Lower leg skin (tissue), 4 donors: ENCODE results near the gene PHLDA1. TPM values are rescaled to one million over a fixed set of nuclear protein-coding genes. Genes with fewer than 3 reads are reported as not detected.

Experiments
- DNase-seq, 2 donors: peaks; one replicate each; pipeline ENCODE4 v3.0.0-alpha.2; 2019; ENCODE audit warnings: low spot score in 2 of 2
- H3K4me3 ChIP-seq: fragments of 200-600 bp; sonication (generic); 2 replicates; pipeline ENCODE4 v1.5.1; 2017; ENCODE audit warnings: mild to moderate bottlenecking, low read depth; ENCODE audit not compliant: poor library complexity, severe bottlenecking
- CTCF ChIP-seq, 3 donors: fragments of 450-650 bp; IDR thresholded peaks; one replicate each; pipeline ENCODE4 v1.5.1; 2016; ENCODE audit warnings: antibody characterized with exemption in 3 of 3, mild to moderate bottlenecking in 3 of 3, moderate library complexity in 2 of 3
- POLR2A ChIP-seq, 2 donors: fragments of 450-650 bp; IDR thresholded peaks; one replicate each; pipeline ENCODE4 v1.6.1; 2016 to 2017; ENCODE audit warnings: antibody characterized with exemption in 2 of 2, mild to moderate bottlenecking in 1 of 2, moderate library complexity in 1 of 2
- WGBS, 2 donors: methylation state at CpG; one replicate each; pipeline ENCODE4 v1.1.5; 2018; 5-methylcytosine and 5-hydroxymethylcytosine counted together
- intact Hi-C: fragments of 100-400 bp; cut with DNase I; formaldehyde crosslinking; loops from one replicate; pipeline ENCODE4 v1.15.0; 2023; ENCODE audit warnings: low total_unique reads
- total RNA-seq, 4 donors: library from RNA; depleted of rRNA; stranded (reverse); fragments of >200 nt; gene quantifications; one replicate each; pipeline ENCODE4 v1.1.0, GENCODE V29; 2016

The PHLDA1 gene
- total RNA-seq, 4 donors from 2014 or later = 11.1 to 39.9 (median 19.6) TPM

- WGBS, 2 donors = 0% methylated on average over 6 to 16 of the region's 26 CpGs
- peak overlapping the region; percentile 84 for H3K4me3 ChIP-seq
- TF ChIP-seq POLR2A (IDR thresholded peaks at IDR 0.05) (no peak), CTCF (IDR thresholded peaks at IDR 0.05) (no peak)
- intact Hi-C loops = loop anchor here (10.0 kb wide), 1 partner anchor 476 kb away; no protein-coding TSS in a partner anchor
- no peak for DNase-seq
These were observed 529 bp downstream of the PHLDA1 start for GRCh38 chr12:76031081-76031413.

- intact Hi-C loops = loop anchor here (10.0 kb wide), 1 partner anchor 476 kb away; no protein-coding TSS in a partner anchor
- WGBS, 2 donors = 0 to 1% methylated on average over 32 to 39 of the region's 40 CpGs
These were observed 1.1 kb downstream of the PHLDA1 start for GRCh38 chr12:76030341-76031080.

GRCh38 chr12:76029982-76030340 lies 1.6 kb downstream of the PHLDA1 start:
- intact Hi-C loops = loop anchor here (10.0 kb wide), 1 partner anchor 475 kb away; no protein-coding TSS in a partner anchor

More at GRCh38 chr12:76030341-76031080, 1.1 kb downstream of the PHLDA1 start:
- DNase-seq = peak in 1 of 2 donors; percentile 88
- peak overlapping the region; percentile 84 for H3K4me3 ChIP-seq
- TF ChIP-seq POLR2A (IDR thresholded peaks at IDR 0.05) (no peak), CTCF (IDR thresholded peaks at IDR 0.05) (no peak)

GRCh38 chr12:76028571-76029277 lies 2.9 kb downstream of the PHLDA1 start:
- no peak for TF ChIP-seq POLR2A (IDR thresholded peaks at IDR 0.05)
- TF ChIP-seq CTCF (IDR thresholded peaks at IDR 0.05) = no peak
- DNase-seq = no peak
- intact Hi-C loops = no loop called here
- no peak overlapping the region for H3K4me3 ChIP-seq
- 46 to 48% methylated on average over 3 of the region's 3 CpGs for WGBS, 2 donors

More at GRCh38 chr12:76029982-76030340, 1.6 kb downstream of the PHLDA1 start:
- no peak for DNase-seq
- WGBS, 2 donors = 6 to 7% methylated on average over 22 of the region's 22 CpGs
- H3K4me3 ChIP-seq = peak overlapping the region; percentile 84
- TF ChIP-seq POLR2A (IDR thresholded peaks at IDR 0.05) (no peak), CTCF (IDR thresholded peaks at IDR 0.05) (no peak)

GRCh38 chr12:76026643-76027063 lies 4.9 kb downstream of the PHLDA1 start:
- no peak overlapping the region for H3K4me3 ChIP-seq
- 68 to 88% methylated on average over 1 of the region's 1 CpG for WGBS, 2 donors
- DNase-seq = no peak
- TF ChIP-seq CTCF (IDR thresholded peaks at IDR 0.05) (no peak), POLR2A (IDR thresholded peaks at IDR 0.05) (no peak)
- intact Hi-C loops = no loop called here
